Activated T-cell treated with anti-CD3 and anti-CD28 coated beads, Interleukin-2, amount 50 U/mL, for 72 hours (primary cell): ENCODE results near the gene TRIM29. TPM values are rescaled to one million over a fixed set of nuclear protein-coding genes. Genes with fewer than 3 reads are reported as not detected.
"Not testable (repeated sequence)": the region's sequence is repeated elsewhere in the genome, so short reads cannot be mapped to it uniquely, and the experiment has no call there.

Experiments used
- ATAC-seq, 2 donors: fragments of 150-1000 bp; cut with Tn5 transposase; replicated peaks in 1 of 2; 2 replicates each; pipeline ENCODE4 v1.10.0; 2021; ENCODE audit warnings: moderate library complexity in 2 of 2, mild to moderate bottlenecking in 1 of 2
- DNase-seq, 2 donors: peaks; one replicate each; pipeline ENCODE4 v3.0.0; 2021 to 2022; ENCODE audit warnings: mixed read lengths in 1 of 2
- H3K27ac Mint-ChIP-seq: one replicate; pipeline ENCODE4 v1.8.0; 2022; ENCODE audit warnings: mild to moderate bottlenecking, moderate library complexity, mixed read lengths
- H3K27me3 Mint-ChIP-seq: one replicate; pipeline ENCODE4 v1.8.0; 2022; ENCODE audit warnings: low read depth, mixed read lengths
- H3K36me3 Mint-ChIP-seq, 2 donors: one replicate each; pipeline ENCODE4 v1.8.0; 2022; ENCODE audit warnings: mixed read lengths in 2 of 2, mild to moderate bottlenecking in 1 of 2; ENCODE audit not compliant: insufficient read depth in 2 of 2
- H3K4me1 Mint-ChIP-seq: one replicate; pipeline ENCODE4 v1.8.0; 2022; ENCODE audit warnings: low read depth, mixed read lengths
- H3K4me3 Mint-ChIP-seq, 2 donors: one replicate each; pipeline ENCODE4 v1.8.0; 2022; ENCODE audit warnings: mild to moderate bottlenecking in 2 of 2, mixed read lengths in 2 of 2, moderate library complexity in 2 of 2
- H3K9me3 Mint-ChIP-seq, 2 donors: one replicate each; pipeline ENCODE4 v1.8.0; 2022; ENCODE audit warnings: mixed read lengths in 2 of 2
- total RNA-seq, 2 donors: library from RNA; stranded (reverse); gene quantifications; one replicate each; pipeline ENCODE4 v1.2.3, GENCODE V29; 2022

The TRIM29 gene
- total RNA-seq, 2 donors from 2014 or later = not detected

DNA sequence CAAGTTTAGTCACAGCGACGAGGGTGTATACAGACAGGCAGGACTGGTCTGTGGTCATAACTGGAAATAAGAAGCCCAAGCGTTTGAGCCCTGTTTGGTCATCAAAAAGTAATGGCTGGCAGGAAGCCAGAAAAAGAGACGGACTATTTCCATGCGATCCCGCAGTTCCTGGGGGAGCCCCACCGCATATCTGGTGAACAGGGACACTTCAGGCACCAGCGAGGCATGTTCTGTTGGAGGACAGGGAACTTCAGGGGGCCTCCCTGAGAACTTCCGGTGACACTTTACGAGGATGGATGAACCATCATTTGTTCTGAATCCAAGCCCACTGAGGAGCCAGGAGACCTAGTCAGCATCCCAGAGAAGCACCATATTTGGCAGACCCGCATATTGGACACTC lies 29.7 kb upstream of the TRIM29 start:
- no peaks in the 10 kb centered on the region for H3K9me3 Mint-ChIP-seq
- no peak for DNase-seq
- H3K4me1 Mint-ChIP-seq = peaks cover 4% of the 10 kb centered on the region

DNA sequence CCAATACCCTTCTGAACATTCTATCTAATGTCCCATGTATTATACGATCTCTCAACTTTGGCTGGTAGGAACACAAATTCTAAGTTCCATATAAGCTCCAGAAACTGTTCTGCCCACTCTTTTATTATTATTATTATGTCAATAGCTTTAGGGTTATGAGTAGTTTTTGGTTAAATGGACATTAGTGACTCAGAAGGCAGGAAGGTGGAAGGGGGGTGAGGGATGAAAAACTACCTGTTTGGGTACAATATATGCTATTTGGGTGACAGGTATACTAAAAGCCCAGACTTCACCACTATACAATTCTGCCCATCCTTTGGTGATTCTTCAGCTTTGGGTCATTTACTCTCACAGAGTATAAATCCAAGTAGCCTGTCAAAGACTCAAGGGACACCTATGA lies 22.5 kb upstream of the TRIM29 start:
- H3K4me1 Mint-ChIP-seq = no peaks in the 10 kb centered on the region
- H3K27me3 Mint-ChIP-seq = peaks cover 38% of the 10 kb centered on the region
- no peak overlapping the region for H3K27ac Mint-ChIP-seq
- no peaks in the 10 kb centered on the region for H3K36me3 Mint-ChIP-seq
- DNase-seq (no peak), ATAC-seq (no peak)
- no peak overlapping the region for H3K4me3 Mint-ChIP-seq
- no peaks in the 10 kb centered on the region for H3K9me3 Mint-ChIP-seq

More for the DNA sequence above, 29.7 kb upstream of the TRIM29 start:
- no peaks in the 10 kb centered on the region for H3K36me3 Mint-ChIP-seq
- ATAC-seq = no peak
- H3K27me3 Mint-ChIP-seq = peaks cover 72% of the 10 kb centered on the region
- no peak overlapping the region for H3K4me3 Mint-ChIP-seq
- H3K27ac Mint-ChIP-seq = no peak overlapping the region

GRCh38 chr11:120153221-120153620 lies 15.3 kb upstream of the TRIM29 start:
- no peak overlapping the region for H3K27ac Mint-ChIP-seq
- H3K27me3 Mint-ChIP-seq = peaks cover 33% of the 10 kb centered on the region
- no peaks in the 10 kb centered on the region for H3K4me1 Mint-ChIP-seq
- DNase-seq = no peak
- H3K36me3 Mint-ChIP-seq = no peaks in the 10 kb centered on the region
- H3K4me3 Mint-ChIP-seq = no peak overlapping the region
- H3K9me3 Mint-ChIP-seq = peaks cover 0 to 5% of the 10 kb centered on the region in 2 donors
- no peak for ATAC-seq

- Mint-ChIP-seq H3K9me3 (peaks cover 0 to 5% of the 10 kb centered on the region in 2 donors), H3K4me1 (no peaks in the 10 kb centered on the region), H3K27me3 (peaks cover 39% of the 10 kb centered on the region), H3K4me3 (no peak overlapping the region), H3K27ac (no peak overlapping the region), H3K36me3 (no peaks in the 10 kb centered on the region)
- ATAC-seq (no peak), DNase-seq (no peak)
Measured at GRCh38 chr11:120151536-120151935, 13.6 kb upstream of the TRIM29 start.

DNA sequence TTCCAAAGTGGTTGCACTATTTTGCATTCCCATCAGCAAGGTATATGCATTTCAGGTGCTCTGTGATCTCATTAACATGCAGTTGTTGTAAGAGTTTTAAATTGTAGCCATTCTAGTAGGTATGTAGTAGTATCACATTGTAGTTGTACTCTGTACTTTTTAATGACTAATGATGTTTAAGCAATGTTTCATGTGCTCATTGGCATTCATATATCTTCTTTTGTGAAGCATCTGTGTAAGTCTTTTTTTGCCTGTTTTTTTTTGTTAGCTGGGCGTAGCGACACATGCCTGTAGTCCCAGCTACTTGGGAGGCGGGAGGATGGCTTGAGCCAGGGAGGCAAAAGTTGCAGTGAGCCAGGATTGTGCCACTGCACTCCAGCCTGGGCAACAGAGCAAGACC lies 11.3 kb upstream of the TRIM29 start:
- ATAC-seq (no peak), DNase-seq (no peak)
- H3K36me3 Mint-ChIP-seq = no peaks in the 10 kb centered on the region
- H3K9me3 Mint-ChIP-seq = peaks cover 0 to 5% of the 10 kb centered on the region in 2 donors
- no peaks in the 10 kb centered on the region for H3K4me1 Mint-ChIP-seq
- H3K4me3 Mint-ChIP-seq = no peak overlapping the region
- H3K27ac Mint-ChIP-seq = no peak overlapping the region
- H3K27me3 Mint-ChIP-seq = peaks cover 40% of the 10 kb centered on the region

DNA sequence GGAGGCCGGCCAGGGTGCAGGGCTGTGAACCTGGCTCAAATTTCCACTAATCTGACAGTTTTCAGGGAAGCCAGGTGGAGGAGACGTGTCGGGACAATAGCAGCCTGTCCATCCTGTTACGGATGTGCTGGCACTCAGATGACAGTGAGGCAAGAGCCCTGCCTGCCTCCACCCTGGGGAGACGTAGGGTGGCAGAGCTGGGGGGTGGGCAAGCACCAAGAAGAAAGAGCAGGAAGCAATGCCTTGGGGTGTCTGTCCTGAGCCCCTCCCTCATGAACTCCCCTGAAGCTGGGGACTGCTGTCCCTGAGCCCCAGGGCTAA lies 10.0 kb upstream of the TRIM29 start:
- DNase-seq = no peak

GRCh38 chr11:120147094-120147949 lies 9.4 kb upstream of the TRIM29 start:
- Mint-ChIP-seq H3K4me3 (no peak overlapping the region), H3K27me3 (peaks cover 32% of the 10 kb centered on the region), H3K4me1 (no peaks in the 10 kb centered on the region), H3K27ac (no peak overlapping the region), H3K9me3 (peaks cover 0 to 5% of the 10 kb centered on the region in 2 donors), H3K36me3 (no peaks in the 10 kb centered on the region)
- no peak for DNase-seq
- ATAC-seq = no peak

More for the DNA sequence above, 10.0 kb upstream of the TRIM29 start:
- no peak overlapping the region for H3K4me3 Mint-ChIP-seq
- H3K27me3 Mint-ChIP-seq = peaks cover 32% of the 10 kb centered on the region
- peaks cover 0 to 5% of the 10 kb centered on the region in 2 donors for H3K9me3 Mint-ChIP-seq
- H3K4me1 Mint-ChIP-seq = no peaks in the 10 kb centered on the region
- no peak overlapping the region for H3K27ac Mint-ChIP-seq
- no peaks in the 10 kb centered on the region for H3K36me3 Mint-ChIP-seq
- ATAC-seq = no peak

GRCh38 chr11:120146413-120147093 lies 8.6 kb upstream of the TRIM29 start:
- no peaks in the 10 kb centered on the region for H3K4me1 Mint-ChIP-seq
- DNase-seq = no peak
- H3K27me3 Mint-ChIP-seq = peaks cover 39% of the 10 kb centered on the region
- H3K27ac Mint-ChIP-seq = no peak overlapping the region
- H3K9me3 Mint-ChIP-seq = peaks cover 0 to 5% of the 10 kb centered on the region in 2 donors
- no peak for ATAC-seq
- no peak overlapping the region for H3K4me3 Mint-ChIP-seq
- no peaks in the 10 kb centered on the region for H3K36me3 Mint-ChIP-seq

DNA sequence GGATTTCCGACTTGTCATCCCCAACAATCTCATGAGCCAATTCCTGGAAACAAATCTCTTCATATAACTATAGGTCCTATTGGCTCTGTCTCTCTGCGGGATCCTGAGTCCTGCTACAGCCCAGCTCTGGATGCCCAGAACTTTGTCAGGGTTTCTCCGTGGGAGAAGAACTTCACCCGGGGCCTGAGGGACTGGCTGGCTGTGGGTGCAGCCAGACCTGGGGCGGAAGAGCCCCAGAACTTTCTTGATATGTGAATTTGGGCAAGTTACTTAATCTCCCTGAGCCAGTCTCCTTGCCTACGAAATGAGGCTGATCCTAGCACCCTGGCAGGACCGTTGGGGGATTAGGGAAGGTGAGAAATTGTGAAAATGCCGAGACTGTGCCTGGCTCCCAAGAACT lies 6.6 kb upstream of the TRIM29 start:
- ATAC-seq (no peak), DNase-seq (no peak)
- no peak overlapping the region for H3K27ac Mint-ChIP-seq
- no peak overlapping the region for H3K4me3 Mint-ChIP-seq
- H3K27me3 Mint-ChIP-seq = peaks cover 40% of the 10 kb centered on the region
- no peaks in the 10 kb centered on the region for H3K36me3 Mint-ChIP-seq
- H3K9me3 Mint-ChIP-seq = no peaks in the 10 kb centered on the region
- H3K4me1 Mint-ChIP-seq = no peaks in the 10 kb centered on the region

- not testable (repeated sequence) for DNase-seq, H3K27ac Mint-ChIP-seq, H3K36me3 Mint-ChIP-seq, H3K4me1 Mint-ChIP-seq, H3K9me3 Mint-ChIP-seq, ATAC-seq, H3K4me3 Mint-ChIP-seq
- peaks cover 42% of the 10 kb centered on the region for H3K27me3 Mint-ChIP-seq
Measured at GRCh38 chr11:120143472-120143871, 5.6 kb upstream of the TRIM29 start.

GRCh38 chr11:120142441-120143100 lies 4.7 kb upstream of the TRIM29 start:
- H3K4me3 Mint-ChIP-seq = no peak overlapping the region
- H3K27me3 Mint-ChIP-seq = peaks cover 36% of the 10 kb centered on the region
- no peaks in the 10 kb centered on the region for H3K4me1 Mint-ChIP-seq
- DNase-seq = no peak
- H3K36me3 Mint-ChIP-seq = no peaks in the 10 kb centered on the region
- no peak overlapping the region for H3K27ac Mint-ChIP-seq
- no peaks in the 10 kb centered on the region for H3K9me3 Mint-ChIP-seq
- no peak for ATAC-seq

DNA sequence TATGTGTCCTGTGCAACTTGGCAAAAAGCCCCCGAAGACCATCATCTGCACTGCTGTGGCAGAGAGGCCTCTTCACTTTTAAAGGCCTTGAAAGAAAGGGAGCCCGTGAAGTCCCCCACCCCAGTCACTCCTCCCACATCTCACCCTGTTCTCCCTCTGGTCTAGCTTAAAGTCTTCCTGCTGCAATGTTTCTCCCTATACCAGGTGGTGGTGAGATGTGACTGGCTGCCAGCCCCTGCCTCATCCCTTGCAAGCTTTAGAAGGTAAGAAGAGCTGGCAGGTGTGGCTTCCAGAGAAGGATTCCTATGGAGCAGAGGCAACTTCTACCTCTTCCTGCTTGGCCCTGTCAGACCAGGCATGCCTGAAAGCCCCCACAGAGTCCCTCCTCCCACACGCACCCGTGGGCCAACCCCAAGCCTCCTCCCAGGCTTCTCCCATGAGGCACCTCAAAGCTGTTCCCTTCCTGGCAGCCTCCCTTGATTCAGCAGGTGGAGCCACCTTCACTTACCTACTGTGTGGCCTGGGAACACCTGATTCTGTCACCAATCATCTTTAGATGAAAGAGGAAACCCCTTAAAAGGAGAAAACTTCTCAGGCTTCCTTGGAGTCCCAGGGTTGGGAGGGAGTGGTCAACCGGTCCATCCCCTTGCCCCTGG lies 4.0 kb upstream of the TRIM29 start:
- Mint-ChIP-seq H3K27me3 (peaks cover 36% of the 10 kb centered on the region), H3K36me3 (no peaks in the 10 kb centered on the region), H3K27ac (no peak overlapping the region), H3K9me3 (no peaks in the 10 kb centered on the region), H3K4me1 (no peaks in the 10 kb centered on the region), H3K4me3 (no peak overlapping the region)
- DNase-seq = no peak
- no peak for ATAC-seq
